Keratinocyte (primary cell): Measurements from ENCODE around the gene CDK13. TPM values are rescaled to one million over a fixed set of nuclear protein-coding genes. Genes with fewer than 3 reads are reported as not detected.

Experiments
- DNase-seq: peaks from one replicate; pipeline ENCODE4 v3.0.0-alpha.2; 2011; ENCODE audit warnings: low read depth, missing footprints, low spot score
- FAIRE-seq: peaks from 2 replicates; lab custom pipeline; 2011; peaks lifted over from hg19 to GRCh38; lab: Jason Lieb, UNC
- H2AFZ ChIP-seq: 2 replicates; pipeline ENCODE4 v1.6.0; 2012; ENCODE audit warnings: low read length, control low read depth, inconsistent platforms; ENCODE audit not compliant: control insufficient read depth
- H3K27ac ChIP-seq: 2 replicates; pipeline ENCODE4 v1.5.1; 2011; ENCODE audit warnings: low read length; ENCODE audit not compliant: control insufficient read depth, insufficient read depth
- H3K27me3 ChIP-seq: 3 replicates; pipeline ENCODE4 v1.6.0; 2011; ENCODE audit warnings: low read length; ENCODE audit not compliant: control insufficient read depth, insufficient read depth; ENCODE audit errors: extremely low read depth
- H3K36me3 ChIP-seq, 2 experiments: 2 replicates in 1 of 2; 3 replicates in 1 of 2; pipeline ENCODE4 v1.5.1; 2011; ENCODE audit warnings: low read length in 2 of 2, mild to moderate bottlenecking in 1 of 2; ENCODE audit not compliant: control insufficient read depth in 2 of 2, insufficient read depth in 2 of 2; ENCODE audit errors: extremely low read depth in 1 of 2
- H3K4me1 ChIP-seq: 3 replicates; pipeline ENCODE4 v1.5.1; 2011; ENCODE audit warnings: low read length; ENCODE audit not compliant: control insufficient read depth, insufficient read depth; ENCODE audit errors: extremely low read depth
- H3K4me2 ChIP-seq: 3 replicates; pipeline ENCODE4 v1.6.0; 2011; ENCODE audit warnings: low read depth, low read length; ENCODE audit not compliant: control insufficient read depth, insufficient read depth; ENCODE audit errors: extremely low read depth
- H3K4me3 ChIP-seq, 3 experiments: fragments of 200-600 bp in 1 of 3; sonication (generic) in 1 of 3; 2 replicates in 2 of 3; 3 replicates in 1 of 3; pipeline ENCODE4 v1.5.1; 2011 to 2016; ENCODE audit warnings: low read length in 3 of 3, mild to moderate bottlenecking in 3 of 3, control low read depth in 2 of 3, inconsistent platforms in 1 of 3, low read depth in 1 of 3, mixed read lengths in 1 of 3, mixed run types in 1 of 3, moderate library complexity in 1 of 3; ENCODE audit not compliant: control insufficient read depth in 2 of 3, insufficient read depth in 2 of 3; ENCODE audit errors: extremely low read depth in 1 of 3
- H3K79me2 ChIP-seq: 2 replicates; pipeline ENCODE4 v1.6.0; 2012; ENCODE audit warnings: low read length; ENCODE audit not compliant: control insufficient read depth, insufficient read depth
- H3K9ac ChIP-seq: 3 replicates; pipeline ENCODE4 v1.6.0; 2011; ENCODE audit warnings: low read length; ENCODE audit not compliant: control insufficient read depth, insufficient read depth; ENCODE audit errors: extremely low read depth
- H3K9me1 ChIP-seq: 3 replicates; pipeline ENCODE4 v1.6.0; 2011; ENCODE audit warnings: low read length; ENCODE audit not compliant: control insufficient read depth, insufficient read depth; ENCODE audit errors: extremely low read depth
- H3K9me3 ChIP-seq: 2 replicates; pipeline ENCODE4 v1.5.1; 2012; ENCODE audit warnings: low read depth, low read length; ENCODE audit not compliant: control insufficient read depth
- H4K20me1 ChIP-seq: 3 replicates; pipeline ENCODE4 v1.6.0; 2011; ENCODE audit warnings: low read length; ENCODE audit not compliant: control insufficient read depth, insufficient read depth; ENCODE audit errors: extremely low read depth
- CTCF ChIP-seq, 3 experiments: IDR thresholded peaks in 1 of 3; conservative IDR thresholded peaks in 1 of 3; optimal IDR thresholded peaks in 1 of 3; 2 replicates in 2 of 3; 3 replicates in 1 of 3; pipeline versions ENCODE3 to v1.5.1; 2011; ENCODE audit warnings: low read length in 3 of 3, mild to moderate bottlenecking in 3 of 3, moderate library complexity in 2 of 3, control low read depth in 1 of 3, inconsistent platforms in 1 of 3; ENCODE audit not compliant: insufficient read depth in 2 of 3; ENCODE audit errors: extremely low read depth in 1 of 3
- EZH2 ChIP-seq: IDR thresholded peaks from one replicate; pipeline ENCODE4 v1.6.1; 2012; ENCODE audit warnings: inconsistent platforms, mild to moderate bottlenecking, low read length, moderate library complexity
- dilution Hi-C: fragments of 300-500 bp; cut with MboI; formaldehyde crosslinking; loops from one replicate; pipeline ENCODE4 v1.7.0; 2020; ENCODE audit warnings: low sequenced_read_pairs; ENCODE audit not compliant: extremely low pct_ligation_motif_present
- polyA plus RNA-seq, 5 experiments: library from polyadenylated mRNA; depleted of rRNA in 3 of 5; stranded (reverse) in 3 of 5; stranded (forward) in 1 of 5; unstranded in 1 of 5; fragments of >200 nt; gene quantifications; 1 replicate in 1 of 5; 2 replicates in 3 of 5; 3 replicates in 1 of 5; pipeline versions ENCODE4 v1.2.1 to v1.2.3, GENCODE V29; 2011 to 2012; ENCODE audit warnings: missing spikeins in 2 of 5, low read depth in 1 of 5, low replicate concordance in 1 of 5

CDK13 gene
- polyA plus RNA-seq, 1 donor (not counting 4 experiments of a cell fraction or from before 2014, with no cell fraction given), result 25.4 TPM

GRCh38 chr7:40057292-40057691, 107.2 kb downstream of the CDK13 start:
- Histone ChIP-seq H3K36me3 (peaks cover 1 to 4% of the 10 kb centered on the region in 2 experiments), H3K9ac (no peak overlapping the region), H3K9me3 (no peaks in the 10 kb centered on the region), H3K79me2 (no peaks in the 10 kb centered on the region), H3K4me1 (no peaks in the 10 kb centered on the region), H3K9me1 (no peaks in the 10 kb centered on the region), H4K20me1 (no peaks in the 10 kb centered on the region), H2AFZ (no peak overlapping the region), H3K4me3 (no peak overlapping the region), H3K27ac (no peak overlapping the region), H3K4me2 (no peak overlapping the region), H3K27me3 (no peaks in the 10 kb centered on the region)
- FAIRE-seq (no peak), DNase-seq (no peak)
- dilution Hi-C loops, result no loop called here
- TF ChIP-seq CTCF (optimal IDR thresholded peaks at IDR 0.05 in 1 of 3, IDR thresholded peaks at IDR 0.05 in 1 of 3, conservative IDR thresholded peaks at IDR 0.05 in 1 of 3; ENCODE audit: extremely low read depth in 1 of 3, insufficient read depth in 2 of 3, low read length in 3 of 3) (no peak), EZH2 (no peak)

DNA sequence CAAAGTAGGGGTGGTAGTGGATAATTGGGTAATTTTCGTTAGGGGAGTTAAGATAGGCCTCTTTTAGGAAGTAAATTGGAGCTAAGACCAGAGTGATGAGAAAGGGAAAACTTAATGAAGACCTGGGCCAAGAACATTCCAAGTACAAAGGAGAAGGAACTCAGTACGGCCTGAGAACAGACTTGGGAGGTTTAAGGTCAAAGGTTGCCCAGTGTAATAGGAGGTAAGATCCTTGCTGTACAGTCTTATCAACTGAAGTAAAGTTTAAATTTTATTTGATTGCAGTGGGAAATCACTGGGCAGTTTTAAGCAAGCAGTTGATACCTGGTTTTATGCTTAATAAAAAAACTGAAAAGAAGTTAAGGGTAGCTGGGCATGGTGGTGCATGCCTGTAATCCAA, 108.0 kb downstream of the CDK13 start:
- no peaks in the 10 kb centered on the region for H3K79me2 ChIP-seq
- no peaks in the 10 kb centered on the region for H4K20me1 ChIP-seq
- no peak for DNase-seq
- H3K9ac ChIP-seq, result no peak overlapping the region
- H3K27ac ChIP-seq, result no peak overlapping the region
- no peak overlapping the region for H3K4me3 ChIP-seq
- H3K4me2 ChIP-seq, result no peak overlapping the region
- peaks cover 4% of the 10 kb centered on the region in 2 experiments for H3K36me3 ChIP-seq
- H3K9me1 ChIP-seq, result no peaks in the 10 kb centered on the region
- no peak overlapping the region for H2AFZ ChIP-seq
- FAIRE-seq, result peak; percentile 5
- H3K4me1 ChIP-seq, result no peaks in the 10 kb centered on the region
- dilution Hi-C loops, result no loop called here
- no peaks in the 10 kb centered on the region for H3K9me3 ChIP-seq
- no peak for TF ChIP-seq CTCF (optimal IDR thresholded peaks at IDR 0.05 in 1 of 3, IDR thresholded peaks at IDR 0.05 in 1 of 3, conservative IDR thresholded peaks at IDR 0.05 in 1 of 3; ENCODE audit: extremely low read depth in 1 of 3, insufficient read depth in 2 of 3, low read length in 3 of 3)
- no peaks in the 10 kb centered on the region for H3K27me3 ChIP-seq
